Measurements from ENCODE around the gene THRB.
A peak's percentile ranks its signal among the peaks of the same experiment; 100 is the strongest.

Gene THRB

GRCh38 chr3:24155276-24155675 lies 339.4 kb downstream of the THRB start:
- no peaks in the 10 kb centered on the region for H3K9me3 Mint-ChIP-seq
- H3K27me3 Mint-ChIP-seq (ENCODE audit: low read depth, poor library complexity) = peaks cover 13% of the 10 kb centered on the region
- H3K36me3 Mint-ChIP-seq (ENCODE audit: low read depth) = no peaks in the 10 kb centered on the region
- H3K4me3 Mint-ChIP-seq = no peak overlapping the region
- no peaks in the 10 kb centered on the region for H3K4me1 Mint-ChIP-seq
- TF ChIP-seq CTCF (IDR thresholded peaks at IDR 0.05) = no peak
- DNase-seq = no peak
- H3K27ac Mint-ChIP-seq = no peak overlapping the region

- Mint-ChIP-seq H3K27ac (no peak overlapping the region), H3K36me3 (ENCODE audit: low read depth) (no peaks in the 10 kb centered on the region), H3K4me3 (no peak overlapping the region), H3K9me3 (no peaks in the 10 kb centered on the region), H3K4me1 (no peaks in the 10 kb centered on the region), H3K27me3 (ENCODE audit: low read depth, poor library complexity) (peaks cover 11% of the 10 kb centered on the region)
- TF ChIP-seq CTCF (IDR thresholded peaks at IDR 0.05) = no peak
- no peak for DNase-seq
Observed at GRCh38 chr3:24154781-24155180, 339.9 kb downstream of the THRB start.

- peaks cover 11% of the 10 kb centered on the region for H3K27me3 Mint-ChIP-seq (ENCODE audit: low read depth, poor library complexity)
- no peaks in the 10 kb centered on the region for H3K4me1 Mint-ChIP-seq
- no peaks in the 10 kb centered on the region for H3K9me3 Mint-ChIP-seq
- no peak for DNase-seq
- no peaks in the 10 kb centered on the region for H3K36me3 Mint-ChIP-seq (ENCODE audit: low read depth)
- H3K27ac Mint-ChIP-seq = no peak overlapping the region
- H3K4me3 Mint-ChIP-seq = no peak overlapping the region
- TF ChIP-seq CTCF (IDR thresholded peaks at IDR 0.05) = no peak
Observed at GRCh38 chr3:24154013-24154695, 340.5 kb downstream of the THRB start.

GRCh38 chr3:24151594-24151993 lies 343.1 kb downstream of the THRB start:
- Mint-ChIP-seq H3K27ac (no peak overlapping the region), H3K27me3 (ENCODE audit: low read depth, poor library complexity) (peaks cover 6% of the 10 kb centered on the region), H3K4me3 (no peak overlapping the region), H3K9me3 (no peaks in the 10 kb centered on the region), H3K4me1 (no peaks in the 10 kb centered on the region), H3K36me3 (ENCODE audit: low read depth) (no peaks in the 10 kb centered on the region)
- DNase-seq = no peak
- TF ChIP-seq CTCF (IDR thresholded peaks at IDR 0.05) = no peak

- H3K36me3 Mint-ChIP-seq (ENCODE audit: low read depth) = no peaks in the 10 kb centered on the region
- no peak overlapping the region for H3K4me3 Mint-ChIP-seq
- H3K4me1 Mint-ChIP-seq = no peaks in the 10 kb centered on the region
- peaks cover 3% of the 10 kb centered on the region for H3K27me3 Mint-ChIP-seq (ENCODE audit: low read depth, poor library complexity)
- DNase-seq = peak; percentile 6
- TF ChIP-seq CTCF (IDR thresholded peaks at IDR 0.05) = peak; percentile 31
- H3K9me3 Mint-ChIP-seq = no peaks in the 10 kb centered on the region
- H3K27ac Mint-ChIP-seq = no peak overlapping the region
Observed at GRCh38 chr3:24149032-24149431, 345.6 kb downstream of the THRB start.
